Activated CD4-positive, alpha-beta T cell treated with anti-CD3 and anti-CD28 coated beads for 4 hours (primary cell): ENCODE data around the gene ADCY2.

Experiments used
- DNase-seq, 2 donors: peaks; one replicate each; pipeline ENCODE4 v3.0.0-alpha.2; 2020

The ADCY2 gene

GRCh38 chr5:7395947-7396712, at the start of gene ADCY2:
TSS of gene ADCY2 (plus strand) at chr5:7396138. CDS start at chr5:7396297, 159 bp downstream.
- DNase-seq = no peak

- DNase-seq = no peak
These were observed 48.6 kb upstream of the ADCY2 start for GRCh38 chr5:7347377-7347776.

- no peak for DNase-seq
These were observed 47.6 kb upstream of the ADCY2 start for GRCh38 chr5:7348168-7348854.

GRCh38 chr5:7361593-7361992, 34.3 kb upstream of the ADCY2 start:
- no peak for DNase-seq

- no peak for DNase-seq
These were observed 32.8 kb upstream of the ADCY2 start for GRCh38 chr5:7363067-7363677.

GRCh38 chr5:7364226-7364875, 31.6 kb upstream of the ADCY2 start:
- no peak for DNase-seq

- DNase-seq = no peak
These were observed 28.2 kb upstream of the ADCY2 start for GRCh38 chr5:7367780-7368179.

GRCh38 chr5:7372399-7372798, 23.5 kb upstream of the ADCY2 start:
- DNase-seq = no peak

- DNase-seq = no peak
These were observed 21.8 kb upstream of the ADCY2 start for GRCh38 chr5:7374186-7374585.

- DNase-seq = no peak
These were observed 20.5 kb upstream of the ADCY2 start for GRCh38 chr5:7375457-7375856.

GRCh38 chr5:7376871-7377270, 19.1 kb upstream of the ADCY2 start:
- DNase-seq = no peak

- no peak for DNase-seq
These were observed 18.2 kb upstream of the ADCY2 start for GRCh38 chr5:7377761-7378160.

- DNase-seq = no peak
These were observed 13.3 kb upstream of the ADCY2 start for GRCh38 chr5:7382588-7382987.

GRCh38 chr5:7385681-7386080, 10.3 kb upstream of the ADCY2 start:
- no peak for DNase-seq

GRCh38 chr5:7388553-7388952, 7.4 kb upstream of the ADCY2 start:
- no peak for DNase-seq

- DNase-seq = no peak
These were observed 4.7 kb upstream of the ADCY2 start for GRCh38 chr5:7391215-7391614.

GRCh38 chr5:7391814-7392692, 3.9 kb upstream of the ADCY2 start:
- no peak for DNase-seq

- no peak for DNase-seq
These were observed 3.3 kb upstream of the ADCY2 start for GRCh38 chr5:7392693-7393024.

- no peak for DNase-seq
These were observed 1.8 kb upstream of the ADCY2 start for GRCh38 chr5:7393921-7394799.

GRCh38 chr5:7394889-7395431, 978 bp upstream of the ADCY2 start:
- DNase-seq = no peak

- no peak for DNase-seq
These were observed 449 bp upstream of the ADCY2 start for GRCh38 chr5:7395432-7395946.
